H1 (cell line): ENCODE measurements around the gene TNRC6A. TPM values are rescaled to one million over a fixed set of nuclear protein-coding genes. Genes with fewer than 3 reads are reported as not detected.

Experiments
- CTCF ChIA-PET: fragments of 300-600 bp; sonication (Branson Sonifier 250); formaldehyde crosslinking; loops from one replicate; lab custom pipeline; 2021; ENCODE audit not compliant: partially characterized antibody; lab: Charles Lee
- POLR2A ChIA-PET: fragments of 300-600 bp; sonication (Branson Sonifier 250); formaldehyde crosslinking; loops from one replicate; lab custom pipeline; 2021; ENCODE audit warnings: inconsistent platforms; ENCODE audit not compliant: partially characterized antibody; lab: Charles Lee
- DNase-seq, 2 experiments: peaks; one replicate each; pipeline versions ENCODE4 v3.0.0 to v3.0.0-alpha.2; 2010 to 2022; ENCODE audit warnings: low spot score in 2 of 2, low read depth in 1 of 2, mixed read lengths in 1 of 2
- FAIRE-seq: peaks from 2 replicates; lab custom pipeline; 2011; peaks lifted over from hg19 to GRCh38; lab: Jason Lieb, UNC
- H2AFZ ChIP-seq: 2 replicates; pipeline ENCODE4 v1.8.1; 2012; ENCODE audit warnings: low read length, inconsistent platforms
- H2AK5ac ChIP-seq: 2 replicates; pipeline ENCODE4 v1.6.1; 2013; ENCODE audit warnings: low read depth, low read length
- H2BK120ac ChIP-seq: replicated peaks from 2 replicates; pipeline ENCODE3; 2013; ENCODE audit warnings: low read depth, low read length, inconsistent platforms
- H2BK12ac ChIP-seq: 2 replicates; pipeline ENCODE4 v1.6.1; 2013; ENCODE audit warnings: low read depth, low read length
- H2BK15ac ChIP-seq: 2 replicates; pipeline ENCODE4 v1.6.1; 2013; ENCODE audit warnings: low read length
- H2BK20ac ChIP-seq: 2 replicates; pipeline ENCODE4 v1.6.1; 2013; ENCODE audit warnings: low read length
- H2BK5ac ChIP-seq: 2 replicates; pipeline ENCODE4 v1.6.1; 2013; ENCODE audit warnings: low read depth, low read length
- H3K14ac ChIP-seq: 2 replicates; pipeline ENCODE4 v1.6.1; 2013; ENCODE audit warnings: inconsistent platforms; ENCODE audit not compliant: insufficient read length
- H3K18ac ChIP-seq: 2 replicates; pipeline ENCODE4 v1.6.1; 2013; ENCODE audit warnings: low read length; ENCODE audit errors: extremely low read depth
- H3K23ac ChIP-seq: 2 replicates; pipeline ENCODE4 v1.6.1; 2013; ENCODE audit warnings: inconsistent platforms; ENCODE audit not compliant: insufficient read length
- H3K23me2 ChIP-seq: 2 replicates; pipeline ENCODE4 v1.6.1; 2013; ENCODE audit warnings: low read depth, low read length
- H3K27ac ChIP-seq: 2 replicates; pipeline ENCODE4 v1.6.1; 2011; ENCODE audit warnings: low read depth, low read length, inconsistent platforms
- H3K27me3 ChIP-seq, 4 experiments: replicated peaks in 1 of 4; 1 replicate in 1 of 4; 2 replicates in 3 of 4; pipeline versions ENCODE4 v1.6.1 to v1.8.1; 2011 to 2013; ENCODE audit warnings: low read length in 3 of 4, mild to moderate bottlenecking in 3 of 4, inconsistent platforms in 2 of 4, mixed read lengths in 2 of 4, moderate library complexity in 1 of 4; ENCODE audit not compliant: control insufficient read depth in 3 of 4, insufficient read depth in 3 of 4; ENCODE audit errors: extremely low read depth in 1 of 4
- H3K36me3 ChIP-seq, 4 experiments: 2 replicates each; pipeline versions ENCODE4 v1.6.1 to v1.8.1; 2011 to 2013; ENCODE audit warnings: mild to moderate bottlenecking in 4 of 4, low read length in 3 of 4, moderate library complexity in 2 of 4, control low read depth in 1 of 4, inconsistent platforms in 1 of 4; ENCODE audit not compliant: insufficient read depth in 4 of 4, control insufficient read depth in 2 of 4
- H3K4ac ChIP-seq: replicated peaks from 2 replicates; pipeline ENCODE3; 2013; ENCODE audit warnings: low read length, low read depth, mixed read lengths, inconsistent platforms; ENCODE audit not compliant: insufficient read length
- H3K4me1 ChIP-seq, 4 experiments: replicated peaks in 1 of 4; 1 replicate in 1 of 4; 2 replicates in 3 of 4; pipeline versions ENCODE4 v1.6.1 to v1.8.1; 2011 to 2013; ENCODE audit warnings: low read length in 3 of 4, inconsistent platforms in 2 of 4, mixed read lengths in 1 of 4; ENCODE audit not compliant: insufficient read depth in 4 of 4, control insufficient read depth in 3 of 4
- H3K4me2 ChIP-seq, 2 experiments: 2 replicates each; pipeline versions ENCODE4 v1.6.1 to v1.8.1; 2011 to 2013; ENCODE audit warnings: low read depth in 2 of 2, low read length in 2 of 2, control low read depth in 1 of 2, inconsistent platforms in 1 of 2, mild to moderate bottlenecking in 1 of 2; ENCODE audit not compliant: insufficient read depth in 1 of 2
- H3K4me3 ChIP-seq, 4 experiments: fragments of 200-600, 300-600 bp in 1 of 4; sonication (generic), shearing (Covaris generic), sonication (Bioruptor Twin) in 1 of 4; 2 replicates each; pipeline versions ENCODE4 v1.5.1 to v1.8.1; 2011 to 2016; ENCODE audit warnings: low read length in 4 of 4, low read depth in 3 of 4, control low read depth in 2 of 4, inconsistent platforms in 2 of 4, mild to moderate bottlenecking in 2 of 4, mixed read lengths in 1 of 4, moderate library complexity in 1 of 4; ENCODE audit not compliant: insufficient read depth in 2 of 4; ENCODE audit errors: extremely low read depth in 1 of 4
- H3K56ac ChIP-seq: replicated peaks from 2 replicates; pipeline ENCODE3; 2013; ENCODE audit warnings: low read depth, mild to moderate bottlenecking, mixed read lengths, low read length, inconsistent platforms; ENCODE audit not compliant: insufficient read length
- H3K79me1 ChIP-seq: 2 replicates; pipeline ENCODE4 v1.6.1; 2013; ENCODE audit warnings: low read depth, low read length, control low read depth
- H3K79me2 ChIP-seq, 2 experiments: 2 replicates each; pipeline versions ENCODE4 v1.6.1 to v1.8.1; 2012 to 2013; ENCODE audit warnings: low read length in 2 of 2, mild to moderate bottlenecking in 2 of 2, inconsistent platforms in 1 of 2; ENCODE audit not compliant: insufficient read depth in 2 of 2, control insufficient read depth in 1 of 2
- H3K9ac ChIP-seq, 4 experiments: replicated peaks in 1 of 4; 1 replicate in 1 of 4; 2 replicates in 3 of 4; pipeline versions ENCODE4 v1.6.1 to v1.8.1; 2011 to 2013; ENCODE audit warnings: low read depth in 3 of 4, low read length in 3 of 4, control low read depth in 2 of 4, mild to moderate bottlenecking in 2 of 4, moderate library complexity in 2 of 4, inconsistent platforms in 1 of 4; ENCODE audit errors: extremely low read depth in 1 of 4
- H3K9me3 ChIP-seq, 2 experiments: 2 replicates each; pipeline versions ENCODE4 v1.6.1 to v1.8.1; 2012 to 2013; ENCODE audit warnings: mild to moderate bottlenecking in 2 of 2, moderate library complexity in 2 of 2, control low read depth in 1 of 2, inconsistent platforms in 1 of 2, low read depth in 1 of 2, low read length in 1 of 2, mixed read lengths in 1 of 2; ENCODE audit not compliant: insufficient read depth in 2 of 2
- H4K20me1 ChIP-seq, 2 experiments: replicated peaks in 1 of 2; 2 replicates each; pipeline versions ENCODE3 to v1.8.1; 2011 to 2013; ENCODE audit warnings: inconsistent platforms in 2 of 2, low read length in 2 of 2, mild to moderate bottlenecking in 1 of 2; ENCODE audit not compliant: insufficient read depth in 2 of 2, control insufficient read depth in 1 of 2
- H4K5ac ChIP-seq: 2 replicates; pipeline ENCODE4 v1.6.1; 2013; ENCODE audit warnings: low read length, low read depth, mixed read lengths, inconsistent platforms; ENCODE audit not compliant: insufficient read length
- H4K8ac ChIP-seq: 2 replicates; pipeline ENCODE4 v1.8.0; 2013; ENCODE audit warnings: mild to moderate bottlenecking, moderate library complexity, low read length, inconsistent platforms; ENCODE audit not compliant: insufficient read depth; ENCODE audit errors: extremely low read depth
- H4K91ac ChIP-seq: replicated peaks from 2 replicates; pipeline ENCODE3; 2013; ENCODE audit warnings: low read length, mixed read lengths, inconsistent platforms; ENCODE audit not compliant: insufficient read length
- TCF12 ChIP-seq: IDR thresholded peaks from 2 replicates; pipeline ENCODE4 v1.6.1; 2011; ENCODE audit warnings: low read depth, mild to moderate bottlenecking, low read length
- WGBS, 2 experiments: shearing (Covaris generic) in 1 of 2; methylation state at CpG; one replicate each; pipeline versions ENCODE4 v1.1.6 to v1.1.7; 2013 to 2015; ENCODE audit warnings: low lambda C conversion rate in 2 of 2, mixed read lengths in 2 of 2, inconsistent platforms in 1 of 2, low coverage in 1 of 2, missing lambda C conversion rate in 1 of 2; ENCODE audit not compliant: insufficient replicate concordance in 2 of 2, insufficient coverage in 1 of 2, insufficient read length in 1 of 2; ENCODE audit errors: extremely low coverage in 1 of 2, missing lambda C conversion rate in 1 of 2; 5-methylcytosine and 5-hydroxymethylcytosine counted together
- polyA plus RNA-seq, 7 experiments: library from polyadenylated mRNA; depleted of rRNA in 3 of 7; stranded (reverse) in 5 of 7; unstranded in 2 of 7; fragments of >200 nt in 5 of 7; fragments of 200-250 nt in 2 of 7; gene quantifications; 1 replicate in 5 of 7; 2 replicates in 1 of 7; 4 replicates in 1 of 7; pipeline versions ENCODE4 v1.2.1 to v1.2.3, GENCODE V29; 2011 to 2013; ENCODE audit warnings: missing spikeins in 2 of 7, mixed read lengths in 2 of 7
- total RNA-seq: library from RNA; stranded (reverse); fragmentation: NEBNext Ultra II Directional; extraction: Animal tissue kit (Norgen Biotek cat#: 25700); gene quantifications from 2 replicates; pipeline ENCODE4 v1.2.1, GENCODE V29; 2021

The TNRC6A gene
- total and polyA plus RNA-seq, 2 of the 8 experiments (the other 6 are each of a cell fraction or from before 2014, with no cell fraction given): 67.6 to 103 TPM

DNA sequence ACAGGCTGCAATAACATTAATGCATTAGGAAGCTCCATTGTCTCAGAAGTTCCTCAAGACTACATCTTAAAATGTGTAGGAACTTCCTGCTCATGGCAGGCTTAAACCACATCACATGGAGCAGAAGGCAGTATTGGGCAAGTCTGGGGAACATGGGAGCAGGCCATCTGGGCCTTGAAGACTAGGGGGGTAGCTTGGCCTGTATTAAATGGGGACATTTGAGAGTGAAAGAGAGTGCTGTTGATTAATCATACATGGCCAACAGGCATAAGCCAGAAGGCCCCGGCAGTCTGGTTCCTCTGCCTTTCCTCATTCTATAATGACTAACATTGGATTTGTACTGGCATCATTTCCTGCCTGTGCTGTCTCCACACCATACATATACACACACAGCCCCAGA is 91.1 kb downstream of the TNRC6A start:
- Histone ChIP-seq H3K23ac (no peak overlapping the region), H3K56ac (no peak overlapping the region), H3K18ac (no peak overlapping the region), H3K79me2 (no peaks in the 10 kb centered on the region), H3K9ac (no peak overlapping the region), H4K8ac (no peak overlapping the region), H3K4ac (no peak overlapping the region), H4K91ac (no peak overlapping the region), H3K27ac (no peak overlapping the region), H3K9me3 (no peaks in the 10 kb centered on the region), H2BK120ac (no peak overlapping the region), H3K4me3 (no peak overlapping the region), H2BK5ac (no peak overlapping the region), H3K4me2 (no peak overlapping the region), H3K79me1 (peaks cover 2% of the 10 kb centered on the region; the same call in 1 of the 2 replicates), H2AK5ac (no peak overlapping the region), H2BK12ac (no peak overlapping the region), H2BK20ac (no peak overlapping the region), H2BK15ac (no peak overlapping the region), H3K36me3 (peaks cover 45 to 97% (median 79%) of the 10 kb centered on the region in 4 experiments), H3K23me2 (no peaks in the 10 kb centered on the region), H3K4me1 (no peaks in the 10 kb centered on the region), H3K27me3 (no peaks in the 10 kb centered on the region), H2AFZ (no peak overlapping the region), H4K5ac (no peak overlapping the region), H3K14ac (no peak overlapping the region), H4K20me1 (peaks cover 5 to 23% of the 10 kb centered on the region in 2 experiments)
- ChIA-PET POLR2A (interaction anchor here (1.6 kb wide), 1 partner anchor 10 kb away, joined by 3 read pairs; no protein-coding TSS in a partner anchor), CTCF (interaction anchor here (0.7 kb wide), 1 partner anchor 253 kb away, joined by 3 read pairs; no protein-coding TSS in a partner anchor)
- TF ChIP-seq TCF12: no peak
- WGBS, 2 experiments: 94% methylated on average over 1 of the region's 1 CpG; no CpG with 5 or more reads in 1 of the 2 experiments
- FAIRE-seq: no peak
- no peak for DNase-seq
